ENCODE measurements around the gene ILDR2.
A peak's percentile ranks its signal among the peaks of the same experiment; 100 is the strongest.

ILDR2 gene

GRCh38 chr1:166969074-166969677 is 6.2 kb downstream of the ILDR2 start:
- no peak for DNase-seq (ENCODE audit: low spot score)

- DNase-seq (ENCODE audit: low spot score), result no peak
Measured at GRCh38 chr1:166960858-166961474, 14.4 kb downstream of the ILDR2 start.

- DNase-seq (ENCODE audit: low spot score), result no peak
Measured at GRCh38 chr1:166956872-166957271, 18.5 kb downstream of the ILDR2 start.

- no peak for DNase-seq (ENCODE audit: low spot score)
Measured at GRCh38 chr1:166956057-166956850, 19.1 kb downstream of the ILDR2 start.

GRCh38 chr1:166953491-166953890 is 21.8 kb downstream of the ILDR2 start:
- no peak for DNase-seq (ENCODE audit: low spot score)

GRCh38 chr1:166952002-166952746 is 23.2 kb downstream of the ILDR2 start:
- DNase-seq (ENCODE audit: low spot score), result peak; percentile 39

GRCh38 chr1:166951050-166951449 is 24.3 kb downstream of the ILDR2 start:
- no peak for DNase-seq (ENCODE audit: low spot score)

GRCh38 chr1:166950156-166950555 is 25.2 kb downstream of the ILDR2 start:
- peak; percentile 44 for DNase-seq (ENCODE audit: low spot score)

GRCh38 chr1:166948856-166949350 is 26.4 kb downstream of the ILDR2 start:
- no peak for DNase-seq (ENCODE audit: low spot score)

- DNase-seq (ENCODE audit: low spot score), result peak; percentile 80
Measured at GRCh38 chr1:166947398-166948043, 27.8 kb downstream of the ILDR2 start.

GRCh38 chr1:166944186-166944967 is 31.0 kb downstream of the ILDR2 start:
- DNase-seq (ENCODE audit: low spot score), result no peak

- DNase-seq (ENCODE audit: low spot score), result no peak
Measured at GRCh38 chr1:166939741-166940375, 35.5 kb downstream of the ILDR2 start.

GRCh38 chr1:166937962-166938361 is 37.4 kb downstream of the ILDR2 start:
- no peak for DNase-seq (ENCODE audit: low spot score)

- no peak for DNase-seq (ENCODE audit: low spot score)
Measured at GRCh38 chr1:166937329-166937728, 38.0 kb downstream of the ILDR2 start.

GRCh38 chr1:166933633-166934032 is 41.7 kb downstream of the ILDR2 start:
- no peak for DNase-seq (ENCODE audit: low spot score)

GRCh38 chr1:166933140-166933539 is 42.2 kb downstream of the ILDR2 start:
- no peak for DNase-seq (ENCODE audit: low spot score)

- DNase-seq (ENCODE audit: low spot score), result no peak
Measured at GRCh38 chr1:166929911-166930310, 45.4 kb downstream of the ILDR2 start.

GRCh38 chr1:166927701-166928100 is 47.6 kb downstream of the ILDR2 start:
- no peak for DNase-seq (ENCODE audit: low spot score)

- peak; percentile 48 for DNase-seq (ENCODE audit: low spot score)
Measured at GRCh38 chr1:166925810-166926478, 49.4 kb downstream of the ILDR2 start.

All from iPS-NIHi11 (cell line).